ENCODE measurements around the gene FERD3L.

Gene FERD3L

GRCh38 chr7:19099924-19100323, 45.3 kb downstream of the FERD3L start:
- no peak for DNase-seq (ENCODE audit: low spot score)

GRCh38 chr7:19099194-19099593, 46.0 kb downstream of the FERD3L start:
- DNase-seq (ENCODE audit: low spot score): no peak

GRCh38 chr7:19098510-19098909, 46.7 kb downstream of the FERD3L start:
- DNase-seq (ENCODE audit: low spot score): no peak

- DNase-seq (ENCODE audit: low spot score): no peak
Observed at GRCh38 chr7:19097165-19098055, 47.8 kb downstream of the FERD3L start.

- DNase-seq (ENCODE audit: low spot score): no peak
Observed at GRCh38 chr7:19095353-19095860, 49.8 kb downstream of the FERD3L start.

Data from hepatic stellate cell (primary cell).